GM13976 (cell line): ENCODE data around the gene PSMB3.

Experiments
- DNase-seq: peaks from one replicate; pipeline ENCODE4 v3.0.0; 2012; ENCODE audit warnings: low spot score
- CTCF ChIP-seq: IDR thresholded peaks from 2 replicates; pipeline ENCODE4 v1.5.1; 2012; ENCODE audit warnings: borderline replicate concordance, mild to moderate bottlenecking; ENCODE audit not compliant: insufficient read depth; ENCODE audit errors: extremely low read depth, missing control alignments, control extremely low read depth
- in situ Hi-C: fragments of 300-500 bp; cut with MboI; formaldehyde crosslinking; loops from one replicate; pipeline ENCODE4 v1.12.0; 2022; ENCODE audit warnings: low sequenced_read_pairs, mixed read lengths, inconsistent platforms; ENCODE audit not compliant: unreplicated experiment

The PSMB3 gene

GRCh38 chr17:38710985-38711384, 41.6 kb upstream of the PSMB3 start:
- DNase-seq = no peak
- no peak for TF ChIP-seq CTCF
- in situ Hi-C loops = no loop called here

- in situ Hi-C loops = no loop called here
- TF ChIP-seq CTCF = no peak
- no peak for DNase-seq
Measured at GRCh38 chr17:38711792-38712571, 40.6 kb upstream of the PSMB3 start.

GRCh38 chr17:38712593-38712992, 39.9 kb upstream of the PSMB3 start:
- in situ Hi-C loops = no loop called here
- DNase-seq = no peak
- TF ChIP-seq CTCF = no peak

GRCh38 chr17:38713456-38714075, 39.0 kb upstream of the PSMB3 start:
- DNase-seq = no peak
- in situ Hi-C loops = no loop called here
- TF ChIP-seq CTCF = no peak

- DNase-seq = no peak
- in situ Hi-C loops = no loop called here
- no peak for TF ChIP-seq CTCF
Measured at GRCh38 chr17:38715216-38715943, 37.2 kb upstream of the PSMB3 start.

GRCh38 chr17:38716368-38717005, 36.1 kb upstream of the PSMB3 start:
- no peak for DNase-seq
- no peak for TF ChIP-seq CTCF
- in situ Hi-C loops = no loop called here
